Cardiac muscle cell (in vitro differentiated cells and primary cell): ENCODE data around the gene ELAC1. TPM values are rescaled to one million over a fixed set of nuclear protein-coding genes. Genes with fewer than 3 reads are reported as not detected.
A peak's percentile ranks its signal among the peaks of the same experiment; 100 is the strongest.

ENCODE experiments used
- DNase-seq, 2 donors: peaks; one replicate each; pipeline versions ENCODE4 v3.0.0 to v3.0.0-alpha.2; 2010 to 2017; ENCODE audit warnings: low read depth in 1 of 2, low spot score in 1 of 2
- H3K27ac ChIP-seq: fragments of 200-600 bp; sonication (generic); 2 replicates; pipeline ENCODE4 v1.5.1; 2016
- H3K27me3 ChIP-seq: fragments of 200-600 bp; sonication (generic); 2 replicates; pipeline ENCODE4 v1.6.0; 2016; ENCODE audit warnings: control low read depth
- H3K36me3 ChIP-seq: fragments of 200-600 bp; sonication (generic); 2 replicates; pipeline ENCODE4 v1.5.1; 2016; ENCODE audit warnings: control low read depth
- H3K4me1 ChIP-seq: fragments of 200-600 bp; sonication (generic); 2 replicates; pipeline ENCODE4 v1.8.1; 2017; ENCODE audit warnings: low read depth, mild to moderate bottlenecking, mixed run types
- H3K4me3 ChIP-seq: fragments of 200-600 bp; sonication (generic); 2 replicates; pipeline ENCODE4 v1.5.1; 2016; ENCODE audit warnings: mild to moderate bottlenecking
- H3K9me3 ChIP-seq: fragments of 200-600 bp; sonication (generic); 2 replicates; pipeline ENCODE4 v1.5.1; 2017; ENCODE audit warnings: low read depth, mild to moderate bottlenecking, control low read depth
- polyA plus RNA-seq: library from polyadenylated mRNA; unstranded; fragments of >200 nt; fragmentation: Nextera tagmentation; extraction: Ambion mirVana; gene quantifications from 2 replicates; pipeline ENCODE4 v1.2.1, GENCODE V29; 2016
- total RNA-seq: library from RNA; depleted of rRNA; stranded (reverse); fragments of >200 nt; gene quantifications from 2 replicates; pipeline ENCODE4 v1.2.3, GENCODE V29; 2016
- TF ChIP-seq, protein P1 (sequence below): IDR thresholded peaks from 2 replicates; pipeline ENCODE4 v1.5.1; 2012; ENCODE audit warnings: low read depth, mild to moderate bottlenecking, low read length

ELAC1 gene
- total and polyA plus RNA-seq, 2 experiments from 2014 or later, result 5.6 to 12.1 TPM

DNA sequence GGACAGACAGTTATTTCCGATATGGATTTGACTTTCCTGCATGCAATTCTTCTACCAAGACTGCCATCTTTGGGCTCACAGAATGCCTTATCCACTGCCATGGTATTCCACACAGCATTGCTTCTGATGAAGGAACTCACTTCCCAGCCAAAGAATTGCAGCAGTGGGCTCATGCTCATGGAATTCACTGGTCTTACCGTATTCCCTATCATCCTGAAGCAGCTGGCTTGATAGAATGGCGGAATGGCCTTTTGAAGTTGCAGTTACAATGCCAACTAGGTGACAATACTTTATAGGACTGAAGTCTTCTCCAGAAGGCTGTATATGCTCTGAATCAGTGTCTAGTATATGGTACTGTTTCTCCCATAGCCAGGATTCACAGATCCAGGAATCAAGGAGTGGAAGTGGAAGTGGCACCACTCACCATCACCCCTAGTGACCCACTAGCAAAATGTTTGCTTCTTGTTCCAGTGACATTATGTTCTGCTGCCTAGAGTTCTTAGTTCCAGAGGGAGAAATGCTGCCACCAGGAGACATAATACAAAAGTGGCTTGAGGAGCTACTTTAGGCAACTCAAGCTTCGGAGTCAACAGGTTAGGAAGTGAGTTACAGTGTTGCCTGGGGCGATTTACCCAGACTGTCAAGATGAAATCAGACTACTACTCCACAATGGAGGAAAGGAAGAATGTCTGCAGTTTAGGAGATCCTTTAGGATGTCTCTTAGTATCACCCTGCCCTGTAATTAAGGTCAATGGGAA lies 38.4 kb downstream of the ELAC1 start:
- no peaks in the 10 kb centered on the region for H3K27me3 ChIP-seq
- H3K36me3 ChIP-seq, result no peaks in the 10 kb centered on the region
- no peak overlapping the region for H3K4me3 ChIP-seq
- peak in 1 of 2 donors; percentile 13 for DNase-seq
- H3K9me3 ChIP-seq, result no peaks in the 10 kb centered on the region
- H3K27ac ChIP-seq, result peak overlapping the region; percentile 85
- TF ChIP-seq, protein P1, sequence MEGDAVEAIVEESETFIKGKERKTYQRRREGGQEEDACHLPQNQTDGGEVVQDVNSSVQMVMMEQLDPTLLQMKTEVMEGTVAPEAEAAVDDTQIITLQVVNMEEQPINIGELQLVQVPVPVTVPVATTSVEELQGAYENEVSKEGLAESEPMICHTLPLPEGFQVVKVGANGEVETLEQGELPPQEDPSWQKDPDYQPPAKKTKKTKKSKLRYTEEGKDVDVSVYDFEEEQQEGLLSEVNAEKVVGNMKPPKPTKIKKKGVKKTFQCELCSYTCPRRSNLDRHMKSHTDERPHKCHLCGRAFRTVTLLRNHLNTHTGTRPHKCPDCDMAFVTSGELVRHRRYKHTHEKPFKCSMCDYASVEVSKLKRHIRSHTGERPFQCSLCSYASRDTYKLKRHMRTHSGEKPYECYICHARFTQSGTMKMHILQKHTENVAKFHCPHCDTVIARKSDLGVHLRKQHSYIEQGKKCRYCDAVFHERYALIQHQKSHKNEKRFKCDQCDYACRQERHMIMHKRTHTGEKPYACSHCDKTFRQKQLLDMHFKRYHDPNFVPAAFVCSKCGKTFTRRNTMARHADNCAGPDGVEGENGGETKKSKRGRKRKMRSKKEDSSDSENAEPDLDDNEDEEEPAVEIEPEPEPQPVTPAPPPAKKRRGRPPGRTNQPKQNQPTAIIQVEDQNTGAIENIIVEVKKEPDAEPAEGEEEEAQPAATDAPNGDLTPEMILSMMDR, result no peak
- peaks cover 23% of the 10 kb centered on the region for H3K4me1 ChIP-seq

DNA sequence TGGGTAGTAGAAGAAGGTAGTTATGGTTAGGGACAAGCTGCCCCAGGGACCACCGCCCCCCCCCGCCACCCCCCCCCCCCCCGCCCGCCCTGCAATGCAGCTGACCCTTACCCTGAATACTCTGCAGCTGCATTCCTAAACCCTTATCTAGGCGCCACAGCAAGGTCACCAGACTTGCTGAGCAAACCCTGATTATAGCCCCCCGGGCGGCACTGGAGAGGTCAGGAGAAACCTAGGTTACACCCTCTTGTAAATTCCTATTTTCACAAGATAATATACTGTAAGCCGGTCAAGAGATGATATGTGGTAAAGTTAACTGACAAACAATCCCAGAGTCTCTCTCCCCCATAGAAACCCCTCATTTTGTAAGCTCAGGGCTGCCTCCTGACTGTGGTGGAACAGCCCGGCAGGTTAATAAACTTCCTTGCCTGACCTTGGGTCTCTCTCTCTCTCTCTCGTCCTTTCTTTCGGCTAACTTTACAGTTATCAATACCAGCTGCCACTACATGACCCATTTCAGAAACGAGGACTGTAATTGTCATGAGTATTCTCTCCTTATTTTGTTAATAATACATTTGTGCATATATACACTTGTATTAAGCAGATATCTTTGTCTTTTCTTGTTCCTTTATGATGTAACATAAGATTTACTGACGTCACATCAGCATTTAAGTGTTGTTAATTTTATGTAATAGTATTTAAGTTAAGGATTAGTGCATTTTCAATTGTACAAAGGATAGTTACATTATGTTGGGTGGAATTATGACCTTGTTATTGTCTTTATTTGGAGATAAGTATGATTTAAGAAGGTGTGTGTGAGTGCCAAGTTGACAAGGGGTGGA lies 39.3 kb downstream of the ELAC1 start:
- Histone ChIP-seq H3K9me3 (no peaks in the 10 kb centered on the region), H3K36me3 (no peaks in the 10 kb centered on the region), H3K4me3 (no peak overlapping the region), H3K27ac (peak overlapping the region; percentile 85), H3K27me3 (no peaks in the 10 kb centered on the region), H3K4me1 (peaks cover 23% of the 10 kb centered on the region)
- peak in 1 of 2 donors; percentile 53 for DNase-seq
- TF ChIP-seq, protein P1, result no peak

DNA sequence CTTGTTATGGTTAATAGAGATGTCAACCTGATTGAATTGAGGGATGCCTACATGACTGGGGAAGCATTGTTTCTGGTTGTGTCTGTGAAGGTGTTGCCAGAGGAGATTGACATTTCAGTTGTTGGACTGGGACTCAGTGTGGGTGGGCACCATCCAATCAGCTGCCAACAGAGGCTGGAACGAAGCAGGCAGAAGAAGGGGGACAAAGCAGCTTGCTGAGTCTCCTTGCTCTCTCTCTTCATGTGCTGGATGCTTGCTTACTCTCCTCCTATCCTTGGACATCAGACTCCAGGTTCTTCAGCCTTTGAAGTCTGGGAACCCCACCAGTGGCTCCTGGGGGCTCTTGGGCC lies 39.9 kb downstream of the ELAC1 start:
- Histone ChIP-seq H3K27me3 (no peaks in the 10 kb centered on the region), H3K27ac (peak overlapping the region; percentile 85), H3K36me3 (no peaks in the 10 kb centered on the region), H3K9me3 (no peaks in the 10 kb centered on the region), H3K4me1 (peaks cover 23% of the 10 kb centered on the region), H3K4me3 (no peak overlapping the region)
- DNase-seq, result peak in 1 of 2 donors; percentile 50
- TF ChIP-seq, protein P1, result no peak

DNA sequence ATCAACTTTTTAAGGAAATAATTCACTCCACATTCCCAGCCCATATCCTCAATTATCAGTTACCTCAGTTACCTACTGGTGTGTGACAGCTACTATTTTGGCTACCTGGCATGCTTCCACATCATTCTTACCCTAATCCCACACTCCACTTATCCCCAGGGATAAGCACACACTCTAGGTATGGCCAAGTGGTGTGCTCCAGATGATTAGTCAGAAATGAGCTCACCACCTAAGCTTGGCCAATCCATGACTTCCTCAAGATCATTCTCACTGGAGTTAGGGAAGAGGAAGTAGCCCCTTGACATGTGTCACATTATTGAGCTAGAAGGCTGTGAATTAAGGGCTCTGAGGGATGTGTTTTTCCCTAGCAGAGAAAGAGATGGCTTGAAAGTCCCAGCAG lies 41.2 kb downstream of the ELAC1 start:
- Histone ChIP-seq H3K4me3 (no peak overlapping the region), H3K27me3 (no peaks in the 10 kb centered on the region), H3K36me3 (no peaks in the 10 kb centered on the region), H3K4me1 (peaks cover 23% of the 10 kb centered on the region), H3K9me3 (no peaks in the 10 kb centered on the region), H3K27ac (peak overlapping the region; percentile 85)
- TF ChIP-seq, protein P1, result no peak
- DNase-seq, result peak in 1 of 2 donors; percentile 16

DNA sequence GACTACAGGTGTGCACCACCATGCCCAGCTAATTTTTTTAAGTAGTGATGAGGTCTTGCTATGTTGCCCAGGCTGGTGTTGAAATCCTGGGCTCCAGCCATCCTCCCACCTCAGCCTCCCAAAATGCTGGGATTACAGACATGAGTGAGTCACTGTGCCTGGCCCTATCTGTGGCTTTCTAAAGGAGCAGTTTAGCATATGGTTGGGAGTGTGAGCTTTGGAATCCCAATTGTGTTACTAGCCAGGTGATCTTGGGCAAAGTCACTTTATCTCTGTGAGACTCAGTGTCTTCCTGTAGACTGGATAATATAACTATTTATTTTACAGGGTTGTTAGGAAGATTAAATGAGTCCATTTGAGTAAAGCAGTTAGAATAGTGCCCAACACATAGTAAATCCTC lies 42.4 kb downstream of the ELAC1 start:
- H3K27me3 ChIP-seq, result no peaks in the 10 kb centered on the region

More for the DNA sequence above, 42.4 kb downstream of the ELAC1 start:
- no peaks in the 10 kb centered on the region for H3K9me3 ChIP-seq
- TF ChIP-seq, protein P1, result no peak
- H3K27ac ChIP-seq, result no peak overlapping the region
- no peak for DNase-seq
- no peaks in the 10 kb centered on the region for H3K36me3 ChIP-seq
- H3K4me1 ChIP-seq, result peaks cover 23% of the 10 kb centered on the region
- no peak overlapping the region for H3K4me3 ChIP-seq
